Mammary epithelial cell (primary cell): Measurements from ENCODE around the gene PIP5K1C.

Experiments used
- EZH2 ChIP-seq: IDR thresholded peaks from 2 replicates; pipeline ENCODE4 v1.6.1; 2012; ENCODE audit warnings: low read length, inconsistent platforms, borderline replicate concordance
- TF ChIP-seq, protein P1 (sequence below), 2 donors: IDR thresholded peaks in 1 of 2; conservative IDR thresholded peaks in 1 of 2; 2 replicates each; pipeline ENCODE4 v1.5.1; 2011 to 2012; ENCODE audit warnings: inconsistent platforms in 2 of 2, low read length in 2 of 2, mild to moderate bottlenecking in 2 of 2, control low read depth in 1 of 2, low read depth in 1 of 2; ENCODE audit not compliant: insufficient read depth in 1 of 2; ENCODE audit errors: extremely low read depth in 1 of 2

DNA sequence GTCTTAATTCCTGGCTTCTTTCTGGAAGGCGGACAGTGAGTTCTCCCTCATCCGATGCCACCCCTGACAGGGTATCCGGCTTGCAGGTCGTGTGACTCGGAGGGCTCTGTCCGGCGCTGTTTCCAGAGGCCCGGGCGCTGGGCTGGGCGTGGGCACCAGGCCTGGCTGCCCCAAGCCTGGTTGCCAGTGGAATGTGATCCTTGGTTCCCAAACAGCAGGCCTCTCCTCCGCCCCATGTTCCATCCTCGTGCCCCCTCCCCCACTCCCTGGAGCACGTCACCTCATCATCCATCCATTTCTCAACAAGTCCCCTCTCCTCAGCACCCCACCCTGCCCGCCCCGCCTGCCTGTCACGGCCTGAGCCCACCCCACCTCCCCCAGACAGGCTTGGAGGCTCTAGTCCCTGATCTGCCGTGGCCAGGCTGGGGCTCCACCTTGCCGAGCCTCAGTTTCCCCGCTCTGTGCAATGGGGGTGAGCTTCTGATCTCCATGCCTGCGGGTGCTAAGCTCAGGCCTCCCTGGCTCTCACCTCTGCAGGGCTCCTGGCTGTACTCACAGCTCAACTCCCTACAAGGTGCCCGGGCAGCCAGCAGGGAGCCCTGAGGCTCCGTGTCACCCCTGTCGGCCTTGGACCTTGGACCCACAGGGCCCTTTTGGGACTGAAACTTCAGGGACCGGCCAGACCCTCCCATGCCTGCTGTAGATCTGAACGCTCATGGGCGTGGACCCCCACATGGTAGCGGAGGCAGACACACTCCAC lies 95.9 kb downstream of the PIP5K1C start:
- TF ChIP-seq, protein P1, sequence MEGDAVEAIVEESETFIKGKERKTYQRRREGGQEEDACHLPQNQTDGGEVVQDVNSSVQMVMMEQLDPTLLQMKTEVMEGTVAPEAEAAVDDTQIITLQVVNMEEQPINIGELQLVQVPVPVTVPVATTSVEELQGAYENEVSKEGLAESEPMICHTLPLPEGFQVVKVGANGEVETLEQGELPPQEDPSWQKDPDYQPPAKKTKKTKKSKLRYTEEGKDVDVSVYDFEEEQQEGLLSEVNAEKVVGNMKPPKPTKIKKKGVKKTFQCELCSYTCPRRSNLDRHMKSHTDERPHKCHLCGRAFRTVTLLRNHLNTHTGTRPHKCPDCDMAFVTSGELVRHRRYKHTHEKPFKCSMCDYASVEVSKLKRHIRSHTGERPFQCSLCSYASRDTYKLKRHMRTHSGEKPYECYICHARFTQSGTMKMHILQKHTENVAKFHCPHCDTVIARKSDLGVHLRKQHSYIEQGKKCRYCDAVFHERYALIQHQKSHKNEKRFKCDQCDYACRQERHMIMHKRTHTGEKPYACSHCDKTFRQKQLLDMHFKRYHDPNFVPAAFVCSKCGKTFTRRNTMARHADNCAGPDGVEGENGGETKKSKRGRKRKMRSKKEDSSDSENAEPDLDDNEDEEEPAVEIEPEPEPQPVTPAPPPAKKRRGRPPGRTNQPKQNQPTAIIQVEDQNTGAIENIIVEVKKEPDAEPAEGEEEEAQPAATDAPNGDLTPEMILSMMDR (conservative IDR thresholded peaks at IDR 0.05 in 1 of 2, IDR thresholded peaks at IDR 0.05 in 1 of 2; ENCODE audit: extremely low read depth in 1 of 2, insufficient read depth in 1 of 2, low read depth in 1 of 2, low read length in 2 of 2), result no peak
- no peak for TF ChIP-seq EZH2
